Measurements from ENCODE around the gene IARS2.

Gene IARS2

DNA sequence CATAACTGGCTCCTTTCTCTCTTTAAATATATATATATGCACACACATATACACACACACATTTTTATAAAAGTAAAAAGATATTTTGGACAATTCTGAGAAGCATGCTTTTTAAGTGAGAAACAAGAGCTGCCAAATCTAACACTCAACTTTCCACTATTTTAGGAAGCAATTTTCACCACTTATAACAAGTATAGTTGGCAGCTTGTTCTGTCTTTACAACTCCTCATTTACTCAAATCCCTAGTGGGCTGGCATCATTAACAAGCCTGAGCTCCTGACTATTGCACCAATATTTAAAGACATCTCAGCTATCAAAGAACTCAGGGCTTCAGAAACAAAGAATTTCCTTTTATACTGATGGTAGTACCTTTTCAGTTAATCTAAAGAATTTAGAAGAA, 101.8 kb downstream of the IARS2 start:
- TF ChIP-seq, protein P1, sequence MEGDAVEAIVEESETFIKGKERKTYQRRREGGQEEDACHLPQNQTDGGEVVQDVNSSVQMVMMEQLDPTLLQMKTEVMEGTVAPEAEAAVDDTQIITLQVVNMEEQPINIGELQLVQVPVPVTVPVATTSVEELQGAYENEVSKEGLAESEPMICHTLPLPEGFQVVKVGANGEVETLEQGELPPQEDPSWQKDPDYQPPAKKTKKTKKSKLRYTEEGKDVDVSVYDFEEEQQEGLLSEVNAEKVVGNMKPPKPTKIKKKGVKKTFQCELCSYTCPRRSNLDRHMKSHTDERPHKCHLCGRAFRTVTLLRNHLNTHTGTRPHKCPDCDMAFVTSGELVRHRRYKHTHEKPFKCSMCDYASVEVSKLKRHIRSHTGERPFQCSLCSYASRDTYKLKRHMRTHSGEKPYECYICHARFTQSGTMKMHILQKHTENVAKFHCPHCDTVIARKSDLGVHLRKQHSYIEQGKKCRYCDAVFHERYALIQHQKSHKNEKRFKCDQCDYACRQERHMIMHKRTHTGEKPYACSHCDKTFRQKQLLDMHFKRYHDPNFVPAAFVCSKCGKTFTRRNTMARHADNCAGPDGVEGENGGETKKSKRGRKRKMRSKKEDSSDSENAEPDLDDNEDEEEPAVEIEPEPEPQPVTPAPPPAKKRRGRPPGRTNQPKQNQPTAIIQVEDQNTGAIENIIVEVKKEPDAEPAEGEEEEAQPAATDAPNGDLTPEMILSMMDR (IDR thresholded peaks at IDR 0.05; ENCODE audit: low read depth, low read length, missing control alignments): no peak
- in situ Hi-C loops (cut with HindIII; ENCODE audit: low sequenced_read_pairs): no loop called here
- no peak for DNase-seq (ENCODE audit: low read depth)
- H3K4me3 ChIP-seq (ENCODE audit: low read depth, low read length): no peak overlapping the region
